ENCODE measurements around the gene RNF212. TPM values are rescaled to one million over a fixed set of nuclear protein-coding genes. Genes with fewer than 3 reads are reported as not detected.

Gene RNF212
- total and polyA plus RNA-seq, 2 experiments from 2014 or later: 0.80 to 1.7 TPM

DNA sequence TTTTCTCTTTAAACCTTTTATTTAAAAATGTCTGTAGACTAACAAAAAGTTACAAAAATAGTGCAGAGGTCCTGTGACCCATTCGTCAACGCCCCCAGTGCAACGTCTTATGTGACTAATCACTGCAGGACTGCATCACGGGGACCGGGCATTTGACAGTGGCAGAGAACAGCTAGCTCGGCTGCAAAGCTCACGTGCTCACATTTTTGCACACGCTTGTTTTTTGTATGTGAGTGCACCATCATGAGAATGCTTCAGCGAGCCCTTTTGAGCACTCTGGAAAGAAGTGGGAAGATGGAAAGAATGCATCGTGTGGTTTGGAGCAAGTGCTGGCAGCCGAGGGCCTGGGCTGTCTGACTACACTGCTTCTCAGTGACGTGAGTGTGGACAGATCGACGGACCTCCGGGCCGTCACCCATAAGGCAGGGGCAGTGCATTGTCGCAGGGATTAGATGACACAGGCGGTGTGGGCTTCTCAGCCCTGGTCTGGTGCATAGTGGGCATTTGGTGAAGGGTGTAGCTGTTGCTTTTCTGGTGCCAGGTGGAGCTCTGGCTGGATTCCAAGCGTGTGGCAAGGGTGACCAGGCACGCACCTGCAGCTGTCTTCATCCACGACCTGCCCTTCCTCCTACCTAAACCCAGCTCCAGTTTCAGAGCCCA, 41.3 kb upstream of the RNF212 start:
- peak in 1 of 2 donors; percentile 34 for DNase-seq (ENCODE audit: low read depth in 1 of 2, low spot score in 1 of 2)
- peaks cover 3% of the 10 kb centered on the region for H3K27me3 ChIP-seq
- H3K36me3 ChIP-seq: no peaks in the 10 kb centered on the region
- no peaks in the 10 kb centered on the region for H3K9me3 ChIP-seq (ENCODE audit: low read depth)
- H3K27ac ChIP-seq: no peak overlapping the region
- no peaks in the 10 kb centered on the region for H3K4me1 ChIP-seq (ENCODE audit: low read depth)
- no peak overlapping the region for H3K4me3 ChIP-seq
- no peak for TF ChIP-seq CTCF (IDR thresholded peaks at IDR 0.05; ENCODE audit: low read depth, low read length)

DNA sequence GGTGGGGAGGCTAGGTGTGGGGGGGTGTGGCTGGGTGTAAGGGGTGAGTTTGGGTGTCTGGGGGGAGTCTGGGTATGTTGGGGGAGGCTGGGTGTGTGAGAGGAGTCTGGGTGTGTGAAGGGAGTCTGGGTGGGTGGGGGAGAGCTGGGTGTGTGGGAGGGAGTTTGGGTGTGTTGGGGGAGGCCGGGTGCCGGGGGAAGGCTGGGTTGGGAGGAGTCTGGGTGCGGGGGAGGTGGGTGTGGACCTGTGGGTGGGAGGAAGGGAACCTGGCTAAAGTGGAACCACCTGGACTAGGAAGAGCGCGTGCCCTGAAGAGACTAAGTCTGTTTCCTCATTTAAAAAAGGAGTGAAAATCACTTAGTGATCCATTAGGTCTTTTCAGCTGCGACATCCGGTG, 40.8 kb upstream of the RNF212 start:
- DNase-seq (ENCODE audit: low read depth in 1 of 2, low spot score in 1 of 2): no peak
- Histone ChIP-seq H3K4me3 (no peak overlapping the region), H3K9me3 (ENCODE audit: low read depth) (no peaks in the 10 kb centered on the region), H3K27ac (no peak overlapping the region), H3K27me3 (peaks cover 3% of the 10 kb centered on the region), H3K4me1 (ENCODE audit: low read depth) (no peaks in the 10 kb centered on the region), H3K36me3 (no peaks in the 10 kb centered on the region)
- TF ChIP-seq CTCF (IDR thresholded peaks at IDR 0.05; ENCODE audit: low read depth, low read length): no peak

DNA sequence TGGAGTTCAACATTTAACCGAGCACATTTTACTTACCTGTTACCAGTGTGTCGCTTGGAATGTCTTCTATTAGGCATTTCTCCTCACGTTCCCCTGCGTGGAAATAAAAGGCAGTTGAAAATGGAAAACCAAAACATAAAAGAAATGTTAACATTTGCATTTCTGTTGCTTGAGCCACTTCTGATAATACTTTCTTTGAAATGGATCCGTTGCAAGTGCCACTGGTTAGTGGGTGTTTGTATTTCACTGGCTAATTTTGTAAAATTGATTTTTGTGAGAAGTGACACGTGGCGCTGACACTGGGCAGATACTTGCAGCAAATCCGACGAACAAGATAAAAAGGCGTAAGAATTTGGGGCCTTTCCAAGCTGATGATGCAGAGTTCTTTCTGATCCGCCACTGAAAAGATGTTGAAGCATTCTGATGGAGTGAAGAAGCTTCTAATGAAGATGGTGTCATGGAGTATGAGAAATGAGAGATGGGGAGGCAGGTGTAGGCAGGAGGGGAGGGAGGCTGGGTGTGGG, 40.3 kb upstream of the RNF212 start:
- no peak for TF ChIP-seq CTCF (IDR thresholded peaks at IDR 0.05; ENCODE audit: low read depth, low read length)
- H3K27me3 ChIP-seq: peaks cover 3% of the 10 kb centered on the region
- H3K9me3 ChIP-seq (ENCODE audit: low read depth): no peaks in the 10 kb centered on the region
- no peak overlapping the region for H3K27ac ChIP-seq
- H3K4me3 ChIP-seq: no peak overlapping the region
- no peaks in the 10 kb centered on the region for H3K4me1 ChIP-seq (ENCODE audit: low read depth)
- no peaks in the 10 kb centered on the region for H3K36me3 ChIP-seq
- no peak for DNase-seq (ENCODE audit: low read depth in 1 of 2, low spot score in 1 of 2)

GRCh38 chr4:1152290-1152689, 38.9 kb upstream of the RNF212 start:
- Histone ChIP-seq H3K27me3 (peaks cover 3% of the 10 kb centered on the region), H3K9me3 (ENCODE audit: low read depth) (no peaks in the 10 kb centered on the region)

GRCh38 chr4:1151541-1151940, 38.2 kb upstream of the RNF212 start:
- H3K9me3 ChIP-seq (ENCODE audit: low read depth): no peaks in the 10 kb centered on the region
- no peak for TF ChIP-seq CTCF (IDR thresholded peaks at IDR 0.05; ENCODE audit: low read depth, low read length)
- no peak overlapping the region for H3K27ac ChIP-seq
- H3K4me1 ChIP-seq (ENCODE audit: low read depth): no peaks in the 10 kb centered on the region
- no peak overlapping the region for H3K4me3 ChIP-seq
- no peak for DNase-seq (ENCODE audit: low read depth in 1 of 2, low spot score in 1 of 2)
- peaks cover 3% of the 10 kb centered on the region for H3K27me3 ChIP-seq
- H3K36me3 ChIP-seq: no peaks in the 10 kb centered on the region

More at GRCh38 chr4:1152290-1152689, 38.9 kb upstream of the RNF212 start:
- DNase-seq (ENCODE audit: low read depth in 1 of 2, low spot score in 1 of 2): no peak
- no peak overlapping the region for H3K27ac ChIP-seq
- H3K4me1 ChIP-seq (ENCODE audit: low read depth): no peaks in the 10 kb centered on the region
- no peaks in the 10 kb centered on the region for H3K36me3 ChIP-seq
- no peak for TF ChIP-seq CTCF (IDR thresholded peaks at IDR 0.05; ENCODE audit: low read depth, low read length)
- no peak overlapping the region for H3K4me3 ChIP-seq
